HL-60 (cell line): ENCODE results near the gene COL21A1.

Source experiments
- DNase-seq, 2 experiments: peaks; one replicate each; pipeline ENCODE4 v3.0.0-alpha.2; 2010 to 2020; ENCODE audit warnings: low read depth in 1 of 2, low spot score in 1 of 2
- H3K27ac ChIP-seq: fragments of 250-450 bp; sonication (Bioruptor Pico); replicated peaks from 2 replicates; pipeline ENCODE4 v1.5.1; 2020; ENCODE audit warnings: mild to moderate bottlenecking, moderate library complexity
- H3K27me3 ChIP-seq: fragments of 250-450 bp; sonication (Bioruptor Pico); 2 replicates; pipeline ENCODE4 v1.5.1; 2021; ENCODE audit warnings: mild to moderate bottlenecking, moderate library complexity; ENCODE audit not compliant: insufficient read depth, poor library complexity, severe bottlenecking
- H3K4me3 ChIP-seq: replicated peaks from 2 replicates; pipeline ENCODE4 v1.5.1; 2011; ENCODE audit warnings: mild to moderate bottlenecking, control low read depth, low read length; ENCODE audit not compliant: insufficient read depth
- CTCF ChIP-seq: IDR thresholded peaks from one replicate; pipeline ENCODE4 v1.5.1; 2011; ENCODE audit warnings: low read length, control low read depth, inconsistent platforms; ENCODE audit not compliant: insufficient read depth
- GABPA ChIP-seq: IDR thresholded peaks from 2 replicates; pipeline ENCODE4 v1.6.1; 2012; ENCODE audit warnings: low read depth
- POLR2AphosphoS5 ChIP-seq: IDR thresholded peaks from 2 replicates; pipeline ENCODE4 v1.6.1; 2012; ENCODE audit warnings: low read depth
- REST ChIP-seq: IDR thresholded peaks from 2 replicates; pipeline ENCODE4 v1.6.1; 2012; ENCODE audit warnings: low read depth; ENCODE audit not compliant: insufficient replicate concordance
- SPI1 ChIP-seq: IDR thresholded peaks from 2 replicates; pipeline ENCODE4 v1.6.1; 2012; ENCODE audit warnings: low read depth, mild to moderate bottlenecking, borderline replicate concordance

Gene COL21A1

GRCh38 chr6:56168596-56168995, 78.8 kb downstream of the COL21A1 start:
- no peak overlapping the region for H3K27ac ChIP-seq
- TF ChIP-seq REST (no peak), CTCF (no peak)
- DNase-seq = no peak
- H3K27me3 ChIP-seq = no peaks in the 10 kb centered on the region
- no peak overlapping the region for H3K4me3 ChIP-seq

- H3K4me3 ChIP-seq = no peak overlapping the region
- DNase-seq = no peak
- no peaks in the 10 kb centered on the region for H3K27me3 ChIP-seq
- TF ChIP-seq SPI1 = no peak
- TF ChIP-seq POLR2AphosphoS5 = no peak
- TF ChIP-seq GABPA = no peak
- no peak for TF ChIP-seq CTCF
- no peak for TF ChIP-seq REST
- H3K27ac ChIP-seq = no peak overlapping the region
These were observed 85.3 kb downstream of the COL21A1 start for GRCh38 chr6:56162081-56162480.

- no peak for DNase-seq
- H3K27ac ChIP-seq = no peak overlapping the region
- TF ChIP-seq REST (no peak), SPI1 (no peak), GABPA (no peak), POLR2AphosphoS5 (no peak), CTCF (no peak)
- no peaks in the 10 kb centered on the region for H3K27me3 ChIP-seq
- no peak overlapping the region for H3K4me3 ChIP-seq
These were observed 86.9 kb downstream of the COL21A1 start for GRCh38 chr6:56160489-56160888.
